NB4 (cell line): Measurements from ENCODE around the gene KCNJ11.

Experiments
- CTCF ChIP-seq: IDR thresholded peaks from one replicate; pipeline ENCODE4 v1.5.1; 2012; ENCODE audit warnings: low read depth, low read length
- MAX ChIP-seq: IDR thresholded peaks from 2 replicates; pipeline ENCODE4 v1.6.1; 2011; ENCODE audit warnings: low read depth, low read length
- MYC ChIP-seq: IDR thresholded peaks from 2 replicates; pipeline ENCODE4 v1.6.1; 2011; ENCODE audit warnings: low read depth, low read length
- POLR2A ChIP-seq: IDR thresholded peaks from 2 replicates; pipeline ENCODE4 v1.6.1; 2011; ENCODE audit warnings: mild to moderate bottlenecking; ENCODE audit not compliant: insufficient read length; ENCODE audit errors: extremely low read depth

GRCh38 chr11:17350455-17351171 is 37.8 kb downstream of the KCNJ11 start:
- TF ChIP-seq POLR2A (no peak), CTCF (no peak), MAX (no peak), MYC (no peak)
